ENCODE measurements around the gene KIT. TPM values are rescaled to one million over a fixed set of nuclear protein-coding genes. Genes with fewer than 3 reads are reported as not detected.

The KIT gene
- total RNA-seq, 1 experiment from 2014 or later, result 1.5 TPM

GRCh38 chr4:54668014-54668611, 10.4 kb downstream of the KIT start:
- Histone ChIP-seq H3K27me3 (ENCODE audit: control insufficient read depth, insufficient read depth, low read length) (no peaks in the 10 kb centered on the region), H3K36me3 (ENCODE audit: control insufficient read depth, insufficient read depth, low read length) (no peaks in the 10 kb centered on the region), H3K4me1 (ENCODE audit: control insufficient read depth, insufficient read depth, low read length) (no peaks in the 10 kb centered on the region), H3K9me3 (ENCODE audit: control insufficient read depth, insufficient read depth, low read depth, low read length) (no peaks in the 10 kb centered on the region), H3K27ac (ENCODE audit: low read length) (no peak overlapping the region), H3K4me3 (ENCODE audit: low read depth in 2 of 2, low read length in 2 of 2) (no peak overlapping the region)
- intact Hi-C loops (cut with micrococcal nuclease; ENCODE audit: unreplicated experiment) (no loop called here), in situ Hi-C loops (cut with HindIII; ENCODE audit: low pct_unique_long_range_greater_than_20kb, low sequenced_read_pairs) (no loop called here)
- TF ChIP-seq REST (IDR thresholded peaks at IDR 0.05; ENCODE audit: insufficient read depth in 1 of 2, low read depth in 2 of 2, low read length in 1 of 2) (no peak), POLR2AphosphoS5 (IDR thresholded peaks at IDR 0.05; ENCODE audit: low read depth, low read length) (no peak), SIN3A (IDR thresholded peaks at IDR 0.05; ENCODE audit: borderline replicate concordance, insufficient read depth, low read depth, low read length) (no peak), CTCF (IDR thresholded peaks at IDR 0.05) (no peak), TCF7L2 (IDR thresholded peaks at IDR 0.05; ENCODE audit: low read depth, low read length) (no peak)
- ATAC-seq (no peak), DNase-seq (ENCODE audit: low read depth, low spot score) (no peak)
- POLR2A ChIA-PET, result no interaction called here
- CTCF ChIA-PET, result no interaction called here
- no TSS peak for BruUV-seq (replicated peaks)

- TF ChIP-seq SIN3A (IDR thresholded peaks at IDR 0.05; ENCODE audit: borderline replicate concordance, insufficient read depth, low read depth, low read length) (no peak), CTCF (IDR thresholded peaks at IDR 0.05) (no peak), REST (IDR thresholded peaks at IDR 0.05; ENCODE audit: insufficient read depth in 1 of 2, low read depth in 2 of 2, low read length in 1 of 2) (no peak), POLR2AphosphoS5 (IDR thresholded peaks at IDR 0.05; ENCODE audit: low read depth, low read length) (no peak), TCF7L2 (IDR thresholded peaks at IDR 0.05; ENCODE audit: low read depth, low read length) (no peak)
- Histone ChIP-seq H3K27ac (ENCODE audit: low read length) (no peak overlapping the region), H3K9me3 (ENCODE audit: control insufficient read depth, insufficient read depth, low read depth, low read length) (no peaks in the 10 kb centered on the region), H3K27me3 (ENCODE audit: control insufficient read depth, insufficient read depth, low read length) (no peaks in the 10 kb centered on the region), H3K36me3 (ENCODE audit: control insufficient read depth, insufficient read depth, low read length) (no peaks in the 10 kb centered on the region), H3K4me1 (ENCODE audit: control insufficient read depth, insufficient read depth, low read length) (no peaks in the 10 kb centered on the region), H3K4me3 (ENCODE audit: low read depth in 2 of 2, low read length in 2 of 2) (no peak overlapping the region)
- POLR2A ChIA-PET, result no interaction called here
- intact Hi-C loops (cut with micrococcal nuclease; ENCODE audit: unreplicated experiment) (loop anchor here (10.0 kb wide), 1 partner anchor 295 kb away; no protein-coding TSS in a partner anchor), in situ Hi-C loops (cut with HindIII; ENCODE audit: low pct_unique_long_range_greater_than_20kb, low sequenced_read_pairs) (no loop called here)
- CTCF ChIA-PET, result interaction anchor here (0.8 kb wide), 1 partner anchor 130 kb away, joined by 5 read pairs; no protein-coding TSS in a partner anchor
- no peak for DNase-seq (ENCODE audit: low read depth, low spot score)
- BruUV-seq (replicated peaks), result no TSS peak
- no peak for ATAC-seq
These were observed 12.1 kb downstream of the KIT start for GRCh38 chr4:54669831-54670230.
